H9 (cell line): Measurements from ENCODE around the gene TNPO2. TPM values are rescaled to one million over a fixed set of nuclear protein-coding genes. Genes with fewer than 3 reads are reported as not detected.

ENCODE experiments used
- DNase-seq: peaks from one replicate; pipeline ENCODE4 v3.0.0-alpha.2; 2017
- H2AFZ ChIP-seq: one replicate; pipeline ENCODE4 v1.6.1; 2013; ENCODE audit warnings: mild to moderate bottlenecking, low read length, control low read depth, moderate library complexity
- H2AK5ac ChIP-seq: 2 replicates; pipeline ENCODE4 v1.6.1; 2013; ENCODE audit warnings: low read length, control low read depth, mixed read lengths; ENCODE audit not compliant: insufficient read length
- H2BK120ac ChIP-seq: one replicate; pipeline ENCODE4 v1.6.1; 2013; ENCODE audit warnings: low read depth, mild to moderate bottlenecking, low read length, control low read depth, inconsistent platforms; ENCODE audit not compliant: poor library complexity, severe bottlenecking
- H2BK12ac ChIP-seq: 2 replicates; pipeline ENCODE4 v1.6.1; 2013; ENCODE audit warnings: low read length, control low read depth, mixed read lengths, low read depth; ENCODE audit not compliant: insufficient read length
- H2BK15ac ChIP-seq: 2 replicates; pipeline ENCODE4 v1.6.1; 2013; ENCODE audit warnings: low read depth, low read length, control low read depth
- H2BK20ac ChIP-seq: one replicate; pipeline ENCODE4 v1.6.1; 2013; ENCODE audit warnings: low read depth, mild to moderate bottlenecking, low read length, control low read depth, inconsistent platforms; ENCODE audit not compliant: poor library complexity, severe bottlenecking
- H2BK5ac ChIP-seq: 2 replicates; pipeline ENCODE4 v1.6.1; 2013; ENCODE audit warnings: low read length, control low read depth, mixed read lengths; ENCODE audit not compliant: insufficient read length
- H3K14ac ChIP-seq: 2 replicates; pipeline ENCODE4 v1.6.1; 2013; ENCODE audit warnings: low read length, control low read depth; ENCODE audit not compliant: insufficient read depth
- H3K18ac ChIP-seq: 2 replicates; pipeline ENCODE4 v1.6.1; 2013; ENCODE audit warnings: low read depth, mild to moderate bottlenecking, mixed read lengths, low read length, control low read depth; ENCODE audit not compliant: insufficient read length
- H3K23ac ChIP-seq: 2 replicates; pipeline ENCODE4 v1.6.1; 2013; ENCODE audit warnings: low read length, control low read depth, mixed read lengths, low read depth; ENCODE audit not compliant: insufficient read length
- H3K23me2 ChIP-seq: 2 replicates; pipeline ENCODE4 v1.6.1; 2013; ENCODE audit warnings: low read depth, mild to moderate bottlenecking, mixed read lengths, low read length, control low read depth; ENCODE audit not compliant: insufficient read length, poor library complexity, severe bottlenecking
- H3K27ac ChIP-seq: 2 replicates; pipeline ENCODE4 v1.5.1; 2013; ENCODE audit warnings: low read length, control low read depth, mixed read lengths, low read depth; ENCODE audit not compliant: insufficient read length
- H3K27me3 ChIP-seq: 2 replicates; pipeline ENCODE4 v1.6.1; 2013; ENCODE audit warnings: low read length, control low read depth, inconsistent platforms; ENCODE audit not compliant: insufficient read depth
- H3K4ac ChIP-seq: 2 replicates; pipeline ENCODE4 v1.6.1; 2013; ENCODE audit warnings: low read depth, mild to moderate bottlenecking, control low read depth, inconsistent platforms, low read length, moderate library complexity
- H3K4me1 ChIP-seq: 2 replicates; pipeline ENCODE4 v1.6.1; 2013; ENCODE audit warnings: low read length, control low read depth, inconsistent platforms; ENCODE audit not compliant: insufficient read depth
- H3K4me2 ChIP-seq: 2 replicates; pipeline ENCODE4 v1.6.1; 2013; ENCODE audit warnings: low read length, control low read depth, mixed read lengths; ENCODE audit not compliant: insufficient read length, insufficient read depth
- H3K56ac ChIP-seq: 2 replicates; pipeline ENCODE4 v1.6.1; 2013; ENCODE audit warnings: low read depth, mild to moderate bottlenecking, mixed read lengths, low read length, control low read depth; ENCODE audit not compliant: insufficient read length
- H3K79me1 ChIP-seq: 2 replicates; pipeline ENCODE4 v1.6.1; 2013; ENCODE audit warnings: low read depth, mild to moderate bottlenecking, moderate library complexity, low read length, control low read depth, inconsistent platforms; ENCODE audit not compliant: insufficient read depth, poor library complexity, severe bottlenecking
- H3K79me2 ChIP-seq: 2 replicates; pipeline ENCODE4 v1.6.1; 2013; ENCODE audit warnings: low read length, control low read depth, inconsistent platforms; ENCODE audit not compliant: insufficient read depth
- H3K9ac ChIP-seq: 2 replicates; pipeline ENCODE4 v1.6.1; 2013; ENCODE audit warnings: low read length, control low read depth, mixed read lengths; ENCODE audit not compliant: insufficient read length; ENCODE audit errors: extremely low read depth
- H3K9me3 ChIP-seq: one replicate; pipeline ENCODE4 v1.6.1; 2013; ENCODE audit warnings: low read depth, low read length, inconsistent platforms; ENCODE audit not compliant: control insufficient read depth
- H3T11ph ChIP-seq: one replicate; pipeline ENCODE4 v1.6.1; 2013; ENCODE audit warnings: mild to moderate bottlenecking, low read length, control low read depth, inconsistent platforms
- H4K20me1 ChIP-seq: one replicate; pipeline ENCODE4 v1.6.1; 2013; ENCODE audit not compliant: control insufficient read depth, insufficient read length, insufficient read depth
- H4K5ac ChIP-seq: 2 replicates; pipeline ENCODE4 v1.6.1; 2013; ENCODE audit warnings: low read depth, mild to moderate bottlenecking, mixed read lengths, low read length, control low read depth; ENCODE audit not compliant: insufficient read length
- H4K8ac ChIP-seq: replicated peaks from 2 replicates; pipeline ENCODE4 v1.6.1; 2013; ENCODE audit warnings: low read length, control low read depth, mixed read lengths, low read depth; ENCODE audit not compliant: insufficient read length
- H4K91ac ChIP-seq: 2 replicates; pipeline ENCODE4 v1.6.1; 2013; ENCODE audit warnings: low read depth, mild to moderate bottlenecking, moderate library complexity, mixed read lengths, low read length, control low read depth; ENCODE audit not compliant: insufficient read length
- H3K27ac Mint-ChIP-seq, 3 experiments: 2 replicates in 2 of 3; 3 replicates in 1 of 3; pipeline ENCODE4 v1.8.0; 2020 to 2021; ENCODE audit warnings: mixed read lengths in 3 of 3, mild to moderate bottlenecking in 1 of 3, moderate library complexity in 1 of 3
- H3K27me3 Mint-ChIP-seq: 2 replicates; pipeline ENCODE4 v1.8.0; 2021; ENCODE audit warnings: low read depth, mild to moderate bottlenecking, moderate library complexity, mixed read lengths
- H3K36me3 Mint-ChIP-seq, 3 experiments: 2 replicates in 2 of 3; 3 replicates in 1 of 3; pipeline ENCODE4 v1.8.0; 2020 to 2021; ENCODE audit warnings: low read depth in 3 of 3, mixed read lengths in 3 of 3; ENCODE audit not compliant: insufficient read depth in 1 of 3
- H3K4me1 Mint-ChIP-seq, 2 experiments: 2 replicates each; pipeline ENCODE4 v1.8.0; 2020; ENCODE audit warnings: mixed read lengths in 2 of 2
- H3K4me3 Mint-ChIP-seq, 2 experiments: 2 replicates in 1 of 2; 3 replicates in 1 of 2; pipeline ENCODE4 v1.8.0; 2020 to 2021; ENCODE audit warnings: mild to moderate bottlenecking in 2 of 2, mixed read lengths in 2 of 2, moderate library complexity in 1 of 2
- H3K9me3 Mint-ChIP-seq, 2 experiments: 2 replicates in 1 of 2; 3 replicates in 1 of 2; pipeline ENCODE4 v1.8.0; 2020; ENCODE audit warnings: mild to moderate bottlenecking in 2 of 2, mixed read lengths in 2 of 2, moderate library complexity in 1 of 2
- CTCF ChIP-seq: fragments of 200-600 bp; sonication (generic); conservative IDR thresholded peaks from 3 replicates; pipeline ENCODE4 v1.8.0; 2021; ENCODE audit warnings: antibody characterized with exemption, mild to moderate bottlenecking
- WGBS: extraction: QIAGEN DNeasy Blood & Tissue Kit; methylation state at CpG from one replicate; pipeline ENCODE4 v1.1.7; 2013; ENCODE audit warnings: missing lambda C conversion rate, low lambda C conversion rate, mixed read lengths; ENCODE audit not compliant: insufficient read length; ENCODE audit errors: extremely low coverage; 5-methylcytosine and 5-hydroxymethylcytosine counted together
- total RNA-seq: library from RNA; stranded (reverse); gene quantifications from 2 replicates; pipeline ENCODE4 v1.2.1, GENCODE V29; 2021

Gene TNPO2
- total RNA-seq, 1 experiment from 2014 or later, result 159 TPM

GRCh38 chr19:12737835-12738351 lies 14.2 kb upstream of the TNPO2 start:
- H3K23me2 ChIP-seq, result peaks cover 12% of the 10 kb centered on the region
- H2BK5ac ChIP-seq, result no peak overlapping the region
- no peaks in the 10 kb centered on the region for H4K20me1 ChIP-seq
- H3K9ac ChIP-seq, result peak overlapping the region; percentile 95
- H3K4me3 Mint-ChIP-seq, result peak overlapping the region; percentile 100
- H3K79me1 ChIP-seq, result peaks cover 3% of the 10 kb centered on the region
- H3K9me3 Mint-ChIP-seq, result no peaks in the 10 kb centered on the region; a peak in 1 of 5 replicates
- H3K27me3 Mint-ChIP-seq, result peaks cover 3% of the 10 kb centered on the region; the same call in 1 of the 2 replicates
- no peak overlapping the region for H4K8ac ChIP-seq
- H2BK20ac ChIP-seq, result no peak overlapping the region
- H3T11ph ChIP-seq, result no peak overlapping the region
- no peak for DNase-seq
- no peak overlapping the region for H3K4ac ChIP-seq
- H3K79me2 ChIP-seq, result peaks cover 16% of the 10 kb centered on the region
- peak overlapping the region; percentile 69 for H4K5ac ChIP-seq
- no peak overlapping the region for H2BK12ac ChIP-seq
- no peak for TF ChIP-seq CTCF
- H3K56ac ChIP-seq, result no peak overlapping the region
- no peak overlapping the region for H3K23ac ChIP-seq
- H3K14ac ChIP-seq, result peak overlapping the region; percentile 90; the same call in 1 of the 2 replicates
- peaks cover 26 to 35% (median 27%) of the 10 kb centered on the region in 3 experiments for H3K36me3 Mint-ChIP-seq
- H2BK120ac ChIP-seq, result no peak overlapping the region
- no peak overlapping the region for H2AK5ac ChIP-seq
- WGBS, result no CpG with 5 or more reads among the region's 13 CpGs
- peaks cover 18 to 25% of the 10 kb centered on the region in 2 experiments for H3K4me1 Mint-ChIP-seq
- H4K91ac ChIP-seq, result no peak overlapping the region
- H3K18ac ChIP-seq, result peak overlapping the region; percentile 92
- H3K4me2 ChIP-seq, result peak overlapping the region; percentile 94
- H3K9me3 ChIP-seq, result no peaks in the 10 kb centered on the region
- H3K27ac ChIP-seq, result no peak overlapping the region
- H3K4me1 ChIP-seq, result no peaks in the 10 kb centered on the region
- H3K27ac Mint-ChIP-seq, result peak overlapping the region; percentile 72 to 100 (median 100); a peak in 6 of 7 replicates
- no peaks in the 10 kb centered on the region for H3K27me3 ChIP-seq
- no peak overlapping the region for H2BK15ac ChIP-seq
- no peak overlapping the region for H2AFZ ChIP-seq
